ENCODE results near the gene POLR2A. TPM values are rescaled to one million over a fixed set of nuclear protein-coding genes. Genes with fewer than 3 reads are reported as not detected.

Gene POLR2A
- polyA plus RNA-seq, 5 donors, result 79.6 to 127 (median 89.6) TPM

Other genes with a start within 250 kb of the POLR2A start
- gene DVL2, start 249.8 kb upstream of the POLR2A start, polyA plus RNA-seq (ENCODE audit: insufficient read depth in 1 of 5, insufficient read length in 5 of 5, low replicate concordance in 1 of 5), result 10 to 100 TPM; 42.5 to 62.9 (median 56.0) TPM
- 10 to 100 TPM; 32.7 to 58.8 (median 46.7) TPM for gene PHF23, start 244.9 kb upstream of the POLR2A start, polyA plus RNA-seq (ENCODE audit: insufficient read depth in 1 of 5, insufficient read length in 5 of 5, low replicate concordance in 1 of 5)
- gene GABARAP, start 241.9 kb upstream of the POLR2A start, polyA plus RNA-seq (ENCODE audit: insufficient read depth in 1 of 5, insufficient read length in 5 of 5, low replicate concordance in 1 of 5), result 100 to 1,000 TPM; 375 to 529 (median 415) TPM
- gene CTDNEP1, start 232.6 kb upstream of the POLR2A start, polyA plus RNA-seq (ENCODE audit: insufficient read depth in 1 of 5, insufficient read length in 5 of 5, low replicate concordance in 1 of 5), result 100 to 1,000 TPM; 128 to 156 (median 146) TPM
- gene ELP5, start 232.2 kb upstream of the POLR2A start, polyA plus RNA-seq (ENCODE audit: insufficient read depth in 1 of 5, insufficient read length in 5 of 5, low replicate concordance in 1 of 5), result 10 to 100 TPM; 36.6 to 49.7 (median 40.6) TPM
- gene CLDN7, start 221.9 kb upstream of the POLR2A start, polyA plus RNA-seq (ENCODE audit: insufficient read depth in 1 of 5, insufficient read length in 5 of 5, low replicate concordance in 1 of 5), result 10 to 100 TPM; 22.3 to 35.1 (median 33.6) TPM
- gene SLC2A4, start 202.6 kb upstream of the POLR2A start, polyA plus RNA-seq (ENCODE audit: insufficient read depth in 1 of 5, insufficient read length in 5 of 5, low replicate concordance in 1 of 5), result 1 to 10 TPM in 4 of 5 donors, under 1 TPM in 1; 0.80 to 2.7 (median 1.2) TPM
- gene YBX2, start 189.7 kb upstream of the POLR2A start, polyA plus RNA-seq (ENCODE audit: insufficient read depth in 1 of 5, insufficient read length in 5 of 5, low replicate concordance in 1 of 5), result 1 to 10 TPM; 1.2 to 2.4 (median 1.4) TPM
- gene EIF5A, start 176.7 kb upstream of the POLR2A start, polyA plus RNA-seq (ENCODE audit: insufficient read depth in 1 of 5, insufficient read length in 5 of 5, low replicate concordance in 1 of 5), result 100 to 1,000 TPM; 224 to 373 (median 229) TPM
- gene GPS2, start 169.0 kb upstream of the POLR2A start, polyA plus RNA-seq (ENCODE audit: insufficient read depth in 1 of 5, insufficient read length in 5 of 5, low replicate concordance in 1 of 5), result 10 to 100 TPM; 65.7 to 91.2 (median 81.3) TPM
- gene NEURL4, start 155.0 kb upstream of the POLR2A start, polyA plus RNA-seq (ENCODE audit: insufficient read depth in 1 of 5, insufficient read length in 5 of 5, low replicate concordance in 1 of 5), result 10 to 100 TPM; 19.7 to 31.2 (median 28.1) TPM
- gene ACAP1, start 147.8 kb upstream of the POLR2A start, polyA plus RNA-seq (ENCODE audit: insufficient read depth in 1 of 5, insufficient read length in 5 of 5, low replicate concordance in 1 of 5), result 1 to 10 TPM; 5.5 to 9.9 (median 7.5) TPM
- 10 to 100 TPM in 3 of 5 donors, 1 to 10 TPM in 2; 9.6 to 13.9 (median 10.3) TPM for gene KCTD11, start 132.2 kb upstream of the POLR2A start, polyA plus RNA-seq (ENCODE audit: insufficient read depth in 1 of 5, insufficient read length in 5 of 5, low replicate concordance in 1 of 5)
- not detected for gene TMEM95, start 129.2 kb upstream of the POLR2A start, polyA plus RNA-seq (ENCODE audit: insufficient read depth in 1 of 5, insufficient read length in 5 of 5, low replicate concordance in 1 of 5)
- gene TNK1, start 103.3 kb upstream of the POLR2A start, polyA plus RNA-seq (ENCODE audit: insufficient read depth in 1 of 5, insufficient read length in 5 of 5, low replicate concordance in 1 of 5), result 1 to 10 TPM; 5.1 to 6.8 (median 6.7) TPM
- gene PLSCR3, start 89.8 kb upstream of the POLR2A start, polyA plus RNA-seq (ENCODE audit: insufficient read depth in 1 of 5, insufficient read length in 5 of 5, low replicate concordance in 1 of 5), result 10 to 100 TPM; 39.3 to 74.6 (median 57.6) TPM
- 10 to 100 TPM; 67.5 to 86.1 (median 74.5) TPM for gene TMEM256, start 80.3 kb upstream of the POLR2A start, polyA plus RNA-seq (ENCODE audit: insufficient read depth in 1 of 5, insufficient read length in 5 of 5, low replicate concordance in 1 of 5)
- gene NLGN2, start 76.5 kb upstream of the POLR2A start, polyA plus RNA-seq (ENCODE audit: insufficient read depth in 1 of 5, insufficient read length in 5 of 5, low replicate concordance in 1 of 5), result 10 to 100 TPM; 22.6 to 36.3 (median 31.7) TPM
- gene SPEM1, start 64.0 kb upstream of the POLR2A start, polyA plus RNA-seq (ENCODE audit: insufficient read depth in 1 of 5, insufficient read length in 5 of 5, low replicate concordance in 1 of 5), result not detected
- not detected for gene SPEM2, start 58.8 kb upstream of the POLR2A start, polyA plus RNA-seq (ENCODE audit: insufficient read depth in 1 of 5, insufficient read length in 5 of 5, low replicate concordance in 1 of 5)
- gene SPEM3, start 55.5 kb upstream of the POLR2A start, polyA plus RNA-seq (ENCODE audit: insufficient read depth in 1 of 5, insufficient read length in 5 of 5, low replicate concordance in 1 of 5), result not detected
- 1 to 10 TPM; 2.1 to 3.2 (median 2.4) TPM for gene TMEM102, start 48.9 kb upstream of the POLR2A start, polyA plus RNA-seq (ENCODE audit: insufficient read depth in 1 of 5, insufficient read length in 5 of 5, low replicate concordance in 1 of 5)
- gene FGF11, start 44.9 kb upstream of the POLR2A start, polyA plus RNA-seq (ENCODE audit: insufficient read depth in 1 of 5, insufficient read length in 5 of 5, low replicate concordance in 1 of 5), result 1 to 10 TPM; 1.4 to 2.5 (median 1.9) TPM
- gene CHRNB1, start 39.3 kb upstream of the POLR2A start, polyA plus RNA-seq (ENCODE audit: insufficient read depth in 1 of 5, insufficient read length in 5 of 5, low replicate concordance in 1 of 5), result 10 to 100 TPM in 3 of 5 donors, 1 to 10 TPM in 2; 9.0 to 14.8 (median 10.5) TPM
- gene ZBTB4, start 4.7 kb upstream of the POLR2A start, polyA plus RNA-seq (ENCODE audit: insufficient read depth in 1 of 5, insufficient read length in 5 of 5, low replicate concordance in 1 of 5), result 10 to 100 TPM; 36.6 to 52.9 (median 43.8) TPM
- gene SLC35G6, start 2.9 kb upstream of the POLR2A start, polyA plus RNA-seq (ENCODE audit: insufficient read depth in 1 of 5, insufficient read length in 5 of 5, low replicate concordance in 1 of 5), result under 1 TPM; 0.15 to 0.40 (median 0.35) TPM
- 10 to 100 TPM; 20.1 to 40.5 (median 31.3) TPM for gene TNFSF12, start 64.7 kb downstream of the POLR2A start, polyA plus RNA-seq (ENCODE audit: insufficient read depth in 1 of 5, insufficient read length in 5 of 5, low replicate concordance in 1 of 5)
- gene TNFSF13, start 74.4 kb downstream of the POLR2A start, polyA plus RNA-seq (ENCODE audit: insufficient read depth in 1 of 5, insufficient read length in 5 of 5, low replicate concordance in 1 of 5), result 10 to 100 TPM; 16.2 to 23.2 (median 17.2) TPM
- 10 to 100 TPM; 61.1 to 72.4 (median 70.5) TPM for gene SENP3, start 77.6 kb downstream of the POLR2A start, polyA plus RNA-seq (ENCODE audit: insufficient read depth in 1 of 5, insufficient read length in 5 of 5, low replicate concordance in 1 of 5)
- 10 to 100 TPM; 30.7 to 40.7 (median 32.3) TPM for gene CD68, start 95.3 kb downstream of the POLR2A start, polyA plus RNA-seq (ENCODE audit: insufficient read depth in 1 of 5, insufficient read length in 5 of 5, low replicate concordance in 1 of 5)
- gene MPDU1, start 99.5 kb downstream of the POLR2A start, polyA plus RNA-seq (ENCODE audit: insufficient read depth in 1 of 5, insufficient read length in 5 of 5, low replicate concordance in 1 of 5), result 10 to 100 TPM; 83.2 to 98.1 (median 93.5) TPM
- gene SOX15, start 105.7 kb downstream of the POLR2A start, polyA plus RNA-seq (ENCODE audit: insufficient read depth in 1 of 5, insufficient read length in 5 of 5, low replicate concordance in 1 of 5), result 1 to 10 TPM; 1.4 to 2.5 (median 1.8) TPM
- 10 to 100 TPM; 33.0 to 43.8 (median 38.6) TPM for gene FXR2, start 130.5 kb downstream of the POLR2A start, polyA plus RNA-seq (ENCODE audit: insufficient read depth in 1 of 5, insufficient read length in 5 of 5, low replicate concordance in 1 of 5)
- 10 to 100 TPM; 70.6 to 93.8 (median 86.2) TPM for gene SAT2, start 143.5 kb downstream of the POLR2A start, polyA plus RNA-seq (ENCODE audit: insufficient read depth in 1 of 5, insufficient read length in 5 of 5, low replicate concordance in 1 of 5)
- 1 to 10 TPM; 1.1 to 2.0 (median 1.2) TPM for gene SHBG, start 145.8 kb downstream of the POLR2A start, polyA plus RNA-seq (ENCODE audit: insufficient read depth in 1 of 5, insufficient read length in 5 of 5, low replicate concordance in 1 of 5)
- 10 to 100 TPM; 20.5 to 31.5 (median 25.5) TPM for gene ATP1B2, start 166.6 kb downstream of the POLR2A start, polyA plus RNA-seq (ENCODE audit: insufficient read depth in 1 of 5, insufficient read length in 5 of 5, low replicate concordance in 1 of 5)
- gene TP53, start 203.1 kb downstream of the POLR2A start, polyA plus RNA-seq (ENCODE audit: insufficient read depth in 1 of 5, insufficient read length in 5 of 5, low replicate concordance in 1 of 5), result 10 to 100 TPM; 68.9 to 88.2 (median 78.4) TPM
- gene WRAP53, start 204.1 kb downstream of the POLR2A start, polyA plus RNA-seq (ENCODE audit: insufficient read depth in 1 of 5, insufficient read length in 5 of 5, low replicate concordance in 1 of 5), result 10 to 100 TPM; 10.3 to 17.5 (median 13.3) TPM
- 10 to 100 TPM; 28.2 to 37.8 (median 32.1) TPM for gene EFNB3, start 220.8 kb downstream of the POLR2A start, polyA plus RNA-seq (ENCODE audit: insufficient read depth in 1 of 5, insufficient read length in 5 of 5, low replicate concordance in 1 of 5)
- 1 to 10 TPM; 1.1 to 3.8 (median 2.1) TPM for gene DNAH2, start 233.4 kb downstream of the POLR2A start, polyA plus RNA-seq (ENCODE audit: insufficient read depth in 1 of 5, insufficient read length in 5 of 5, low replicate concordance in 1 of 5)